HepG2 (cell line): Measurements from ENCODE around the gene DOCK4. TPM values are rescaled to one million over a fixed set of nuclear protein-coding genes. Genes with fewer than 3 reads are reported as not detected.

ENCODE experiments used
- ATAC-seq: fragments of 200-7000 bp; cut with Tn5 transposase; 3 replicates; pipeline ENCODE4 v1.9.1; 2020; ENCODE audit warnings: mild to moderate bottlenecking, moderate library complexity
- BruUV-seq: library from RNA; stranded (reverse); fragments of 400-500 nt; replicated peaks from 2 replicates; lab custom pipeline; 2021; lab: Mats Ljungman, UMichigan
- CTCF ChIA-PET: fragments of 300-600 bp; formaldehyde crosslinking; extraction: SDS; loops from one replicate; lab custom pipeline; 2021; ENCODE audit warnings: low total read pairs, inconsistent platforms, low intra/inter-chr PET ratio; lab: Yijun Ruan, JAX
- POLR2A ChIA-PET: fragments of 350-600 bp; sonication (Branson Sonifier 250); formaldehyde crosslinking; loops from one replicate; lab custom pipeline; 2020; ENCODE audit warnings: antibody characterized with exemption, inconsistent platforms; lab: Yijun Ruan, JAX
- DNase-seq: peaks from one replicate; pipeline ENCODE4 v3.0.0-alpha.2; 2015; ENCODE audit warnings: low spot score
- FAIRE-seq: peaks from 3 replicates; lab custom pipeline; 2011; peaks lifted over from hg19 to GRCh38; lab: Jason Lieb, UNC
- H2AFZ ChIP-seq: one replicate; pipeline ENCODE4 v1.6.1; 2011; ENCODE audit warnings: low read length, inconsistent platforms
- H3K27ac ChIP-seq: fragments of 300-600 bp; 3 replicates; pipeline ENCODE4 v1.8.0; 2011; ENCODE audit warnings: mixed run types, mild to moderate bottlenecking, mixed read lengths, low read length, inconsistent platforms; ENCODE audit not compliant: insufficient read depth; ENCODE audit errors: extremely low read length
- H3K27me3 ChIP-seq, 2 experiments: fragments of 200-600 bp in 1 of 2; 2 replicates in 1 of 2; 3 replicates in 1 of 2; pipeline versions ENCODE4 v1.6.0 to v1.8.0; 2011; ENCODE audit warnings: low read length in 2 of 2, mild to moderate bottlenecking in 2 of 2, moderate library complexity in 2 of 2, inconsistent platforms in 1 of 2; ENCODE audit not compliant: insufficient read depth in 2 of 2, control insufficient read depth in 1 of 2
- H3K36me3 ChIP-seq, 2 experiments: fragments of 200-600 bp in 1 of 2; replicated peaks in 1 of 2; 2 replicates in 1 of 2; 3 replicates in 1 of 2; pipeline versions ENCODE4 v1.5.1 to v1.8.0; 2011; ENCODE audit warnings: low read length in 2 of 2, inconsistent platforms in 1 of 2; ENCODE audit not compliant: insufficient read depth in 2 of 2, control insufficient read depth in 1 of 2
- H3K4me1 ChIP-seq: 2 replicates; pipeline ENCODE4 v1.5.1; 2012; ENCODE audit warnings: low read length, inconsistent platforms; ENCODE audit not compliant: insufficient read depth
- H3K4me2 ChIP-seq: 2 replicates; pipeline ENCODE4 v1.6.0; 2011; ENCODE audit warnings: low read depth, low read length, inconsistent platforms
- H3K4me3 ChIP-seq, 3 experiments: fragments of 200-600 bp in 1 of 3; sonication (generic), shearing (Covaris generic) in 1 of 3; replicated peaks in 1 of 3; 2 replicates each; pipeline ENCODE4 v1.5.1; 2011 to 2016; ENCODE audit warnings: low read length in 3 of 3, inconsistent platforms in 2 of 3, low read depth in 2 of 3, mild to moderate bottlenecking in 2 of 3, control low read depth in 1 of 3, mixed read lengths in 1 of 3; ENCODE audit not compliant: insufficient read depth in 1 of 3
- H3K79me2 ChIP-seq: one replicate; pipeline ENCODE4 v1.6.1; 2011; ENCODE audit warnings: low read length, inconsistent platforms; ENCODE audit not compliant: insufficient read depth
- H3K9ac ChIP-seq: 2 replicates; pipeline ENCODE4 v1.6.0; 2011; ENCODE audit warnings: mild to moderate bottlenecking, low read depth, low read length, inconsistent platforms; ENCODE audit not compliant: insufficient read depth
- H3K9me3 ChIP-seq: 2 replicates; pipeline ENCODE4 v1.5.1; 2012; ENCODE audit warnings: mild to moderate bottlenecking, low read length
- H4K20me1 ChIP-seq: 2 replicates; pipeline ENCODE4 v1.6.0; 2011; ENCODE audit warnings: inconsistent platforms, mild to moderate bottlenecking, low read length, moderate library complexity; ENCODE audit not compliant: insufficient read depth
- FOSL2 ChIP-seq: sonication (generic); formaldehyde crosslinking; IDR thresholded peaks from 2 replicates; pipeline ENCODE4 v1.4.0; 2020; ENCODE audit warnings: missing genetic modification reagents
- GABPB1 ChIP-seq: IDR thresholded peaks from 2 replicates; pipeline ENCODE4 v1.6.1; 2016; ENCODE audit warnings: mild to moderate bottlenecking, missing genetic modification reagents, moderate library complexity, missing compliant biosample characterization
- RAD21 ChIP-seq: fragments of 450-650 bp; formaldehyde crosslinking; IDR thresholded peaks from 2 replicates; pipeline ENCODE4 v1.5.0; 2020; ENCODE audit warnings: mild to moderate bottlenecking
- ZBTB38 ChIP-seq: sonication (generic); formaldehyde crosslinking; IDR thresholded peaks from 2 replicates; pipeline ENCODE4 v1.5.1; 2020; ENCODE audit warnings: mild to moderate bottlenecking, missing genetic modification reagents
- ZNF124 ChIP-seq: sonication (generic); formaldehyde crosslinking; IDR thresholded peaks from 2 replicates; pipeline ENCODE4 v1.4.0; 2020; ENCODE audit warnings: missing genetic modification reagents
- ZNF773 ChIP-seq: sonication (generic); formaldehyde crosslinking; IDR thresholded peaks from 2 replicates; pipeline ENCODE4 v1.4.0; 2020; ENCODE audit warnings: missing genetic modification reagents, borderline replicate concordance
- WGBS: methylation state at CpG from one replicate; pipeline ENCODE4 v1.1.6; 2017; ENCODE audit warnings: low lambda C conversion rate; 5-methylcytosine and 5-hydroxymethylcytosine counted together
- in situ Hi-C: cut with HindIII; loops from 2 replicates; pipeline ENCODE4 v1.10.0; 2017; ENCODE audit warnings: low pct_unique_long_range_greater_than_20kb; ENCODE audit not compliant: extremely low pct_ligation_motif_present
- intact Hi-C: fragments of 100-400 bp; cut with micrococcal nuclease; formaldehyde crosslinking; loops from one replicate; pipeline ENCODE4 v1.10.0; 2022; ENCODE audit not compliant: unreplicated experiment
- polyA plus RNA-seq, 8 experiments: library from polyadenylated mRNA; depleted of rRNA in 3 of 8; stranded (reverse) in 7 of 8; unstranded in 1 of 8; fragments of >200 nt; fragmentation: Illumina TruSeq in 4 of 8; extraction: Trizol in 4 of 8; gene quantifications; 2 replicates each; pipeline versions ENCODE4 v1.2.1 to v1.2.3, GENCODE V29; 2011 to 2016; ENCODE audit warnings: low read depth in 4 of 8, missing spikeins in 1 of 8, mixed read lengths in 1 of 8; ENCODE audit not compliant: insufficient read depth in 1 of 8
- total RNA-seq, 5 experiments: library from RNA; depleted of rRNA; stranded (reverse); fragments of >200 nt; fragmentation: Illumina TruSeq; extraction: Trizol; gene quantifications; 2 replicates each; pipeline ENCODE4 v1.2.3, GENCODE V29; 2016; ENCODE audit warnings: low read depth in 1 of 5
- TF ChIP-seq, protein P1 (sequence below): IDR thresholded peaks from 2 replicates; pipeline ENCODE4 v1.6.1; 2016; ENCODE audit warnings: low read depth
- TF ChIP-seq, protein P2 (sequence below): sonication (generic); formaldehyde crosslinking; IDR thresholded peaks from 2 replicates; pipeline ENCODE4 v1.4.0; 2020; ENCODE audit warnings: missing genetic modification reagents

DOCK4 gene
- total and polyA plus RNA-seq, 2 of the 13 experiments (the other 11 are each of a cell fraction or from before 2014, with no cell fraction given), result 13.5 to 17.4 TPM

DNA sequence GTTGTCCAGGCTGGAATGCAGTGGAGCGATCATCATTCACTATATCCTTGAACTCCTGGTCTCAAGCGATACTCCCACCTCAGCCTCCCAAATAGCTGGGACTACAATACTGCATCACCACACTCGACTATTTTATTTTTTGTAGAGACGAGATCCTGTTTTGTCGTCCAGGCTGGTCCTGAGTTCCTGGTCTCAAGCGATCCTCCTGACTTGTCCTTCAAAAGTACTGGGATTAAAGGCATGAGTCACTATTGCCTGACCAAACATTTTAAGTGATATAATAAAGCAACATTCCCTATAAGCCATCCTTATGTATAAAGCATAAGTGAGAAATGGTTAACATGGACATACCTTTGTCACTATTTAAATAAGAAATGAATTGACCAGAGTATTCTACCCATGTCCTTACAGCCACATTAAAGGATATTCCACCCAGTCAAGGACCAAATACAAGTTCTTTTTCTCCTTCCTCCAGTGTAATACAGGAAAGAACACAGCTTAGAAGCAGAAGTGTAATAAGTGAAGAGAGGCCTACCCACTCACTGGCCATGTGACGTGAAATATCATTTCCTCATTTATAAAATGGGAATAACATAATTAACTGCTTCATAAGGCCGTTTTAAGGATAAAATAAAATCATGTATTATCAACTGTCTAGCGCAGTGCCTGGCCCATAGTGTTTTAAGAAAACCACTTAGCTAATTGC, 82.0 kb downstream of the DOCK4 start:
- no peak for TF ChIP-seq ZNF773 (CRISPR knock-in tag)
- no peak for TF ChIP-seq ZNF124 (CRISPR knock-in tag)
- TF ChIP-seq ZBTB38 (CRISPR knock-in tag), result no peak
- TF ChIP-seq RAD21, result no peak
- TF ChIP-seq FOSL2 (CRISPR knock-in tag), result peak; percentile 31; the same call in 1 of the 2 replicates
- TF ChIP-seq, protein P1, sequence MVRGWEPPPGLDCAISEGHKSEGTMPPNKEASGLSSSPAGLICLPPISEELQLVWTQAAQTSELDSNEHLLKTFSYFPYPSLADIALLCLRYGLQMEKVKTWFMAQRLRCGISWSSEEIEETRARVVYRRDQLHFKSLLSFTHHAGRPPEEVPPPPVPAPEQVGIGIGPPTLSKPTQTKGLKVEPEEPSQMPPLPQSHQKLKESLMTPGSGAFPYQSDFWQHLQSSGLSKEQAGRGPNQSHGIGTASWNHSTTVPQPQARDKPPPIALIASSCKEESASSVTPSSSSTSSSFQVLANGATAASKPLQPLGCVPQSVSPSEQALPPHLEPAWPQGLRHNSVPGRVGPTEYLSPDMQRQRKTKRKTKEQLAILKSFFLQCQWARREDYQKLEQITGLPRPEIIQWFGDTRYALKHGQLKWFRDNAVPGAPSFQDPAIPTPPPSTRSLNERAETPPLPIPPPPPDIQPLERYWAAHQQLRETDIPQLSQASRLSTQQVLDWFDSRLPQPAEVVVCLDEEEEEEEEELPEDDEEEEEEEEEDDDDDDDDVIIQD (CRISPR knock-in tag), result peak; percentile 40; the same call in 1 of the 2 replicates
- TF ChIP-seq GABPB1, result no peak
- TF ChIP-seq, protein P2, sequence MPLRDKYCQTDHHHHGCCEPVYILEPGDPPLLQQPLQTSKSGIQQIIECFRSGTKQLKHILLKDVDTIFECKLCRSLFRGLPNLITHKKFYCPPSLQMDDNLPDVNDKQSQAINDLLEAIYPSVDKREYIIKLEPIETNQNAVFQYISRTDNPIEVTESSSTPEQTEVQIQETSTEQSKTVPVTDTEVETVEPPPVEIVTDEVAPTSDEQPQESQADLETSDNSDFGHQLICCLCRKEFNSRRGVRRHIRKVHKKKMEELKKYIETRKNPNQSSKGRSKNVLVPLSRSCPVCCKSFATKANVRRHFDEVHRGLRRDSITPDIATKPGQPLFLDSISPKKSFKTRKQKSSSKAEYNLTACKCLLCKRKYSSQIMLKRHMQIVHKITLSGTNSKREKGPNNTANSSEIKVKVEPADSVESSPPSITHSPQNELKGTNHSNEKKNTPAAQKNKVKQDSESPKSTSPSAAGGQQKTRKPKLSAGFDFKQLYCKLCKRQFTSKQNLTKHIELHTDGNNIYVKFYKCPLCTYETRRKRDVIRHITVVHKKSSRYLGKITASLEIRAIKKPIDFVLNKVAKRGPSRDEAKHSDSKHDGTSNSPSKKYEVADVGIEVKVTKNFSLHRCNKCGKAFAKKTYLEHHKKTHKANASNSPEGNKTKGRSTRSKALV (CRISPR knock-in tag), result no peak
- BruUV-seq, result no TSS peak
- no peaks in the 10 kb centered on the region for H3K36me3 ChIP-seq
- no peak overlapping the region for H3K9ac ChIP-seq
- no peak overlapping the region for H3K27ac ChIP-seq
- DNase-seq, result no peak
- ChIA-PET POLR2A (no interaction called here), CTCF (no interaction called here)
- ATAC-seq, result no peak
- peaks cover 28% of the 10 kb centered on the region for H3K4me1 ChIP-seq
- H3K27me3 ChIP-seq, result no peaks in the 10 kb centered on the region
- H3K4me2 ChIP-seq, result no peak overlapping the region
- in situ Hi-C loops (no loop called here), intact Hi-C loops (loop anchor here (5.0 kb wide), 1 partner anchor 862 kb away; no protein-coding TSS in a partner anchor)
- no peaks in the 10 kb centered on the region for H3K9me3 ChIP-seq
- H3K4me3 ChIP-seq, result no peak overlapping the region
- H2AFZ ChIP-seq, result no peak overlapping the region
- H4K20me1 ChIP-seq, result no peaks in the 10 kb centered on the region
- FAIRE-seq, result no peak
- WGBS, result 94% methylated on average over 9 of the region's 9 CpGs
- peaks cover 24% of the 10 kb centered on the region for H3K79me2 ChIP-seq
